Measurements from ENCODE around the gene RBMS3. TPM values are rescaled to one million over a fixed set of nuclear protein-coding genes. Genes with fewer than 3 reads are reported as not detected.

RBMS3 gene
- total and polyA plus RNA-seq, 2 of the 8 experiments (the other 6 are each of a cell fraction or from before 2014, with no cell fraction given): 3.7 to 6.9 TPM

GRCh38 chr3:29277249-29277648, 3.6 kb upstream of the RBMS3 start (continued):
- TF ChIP-seq, protein P1, sequence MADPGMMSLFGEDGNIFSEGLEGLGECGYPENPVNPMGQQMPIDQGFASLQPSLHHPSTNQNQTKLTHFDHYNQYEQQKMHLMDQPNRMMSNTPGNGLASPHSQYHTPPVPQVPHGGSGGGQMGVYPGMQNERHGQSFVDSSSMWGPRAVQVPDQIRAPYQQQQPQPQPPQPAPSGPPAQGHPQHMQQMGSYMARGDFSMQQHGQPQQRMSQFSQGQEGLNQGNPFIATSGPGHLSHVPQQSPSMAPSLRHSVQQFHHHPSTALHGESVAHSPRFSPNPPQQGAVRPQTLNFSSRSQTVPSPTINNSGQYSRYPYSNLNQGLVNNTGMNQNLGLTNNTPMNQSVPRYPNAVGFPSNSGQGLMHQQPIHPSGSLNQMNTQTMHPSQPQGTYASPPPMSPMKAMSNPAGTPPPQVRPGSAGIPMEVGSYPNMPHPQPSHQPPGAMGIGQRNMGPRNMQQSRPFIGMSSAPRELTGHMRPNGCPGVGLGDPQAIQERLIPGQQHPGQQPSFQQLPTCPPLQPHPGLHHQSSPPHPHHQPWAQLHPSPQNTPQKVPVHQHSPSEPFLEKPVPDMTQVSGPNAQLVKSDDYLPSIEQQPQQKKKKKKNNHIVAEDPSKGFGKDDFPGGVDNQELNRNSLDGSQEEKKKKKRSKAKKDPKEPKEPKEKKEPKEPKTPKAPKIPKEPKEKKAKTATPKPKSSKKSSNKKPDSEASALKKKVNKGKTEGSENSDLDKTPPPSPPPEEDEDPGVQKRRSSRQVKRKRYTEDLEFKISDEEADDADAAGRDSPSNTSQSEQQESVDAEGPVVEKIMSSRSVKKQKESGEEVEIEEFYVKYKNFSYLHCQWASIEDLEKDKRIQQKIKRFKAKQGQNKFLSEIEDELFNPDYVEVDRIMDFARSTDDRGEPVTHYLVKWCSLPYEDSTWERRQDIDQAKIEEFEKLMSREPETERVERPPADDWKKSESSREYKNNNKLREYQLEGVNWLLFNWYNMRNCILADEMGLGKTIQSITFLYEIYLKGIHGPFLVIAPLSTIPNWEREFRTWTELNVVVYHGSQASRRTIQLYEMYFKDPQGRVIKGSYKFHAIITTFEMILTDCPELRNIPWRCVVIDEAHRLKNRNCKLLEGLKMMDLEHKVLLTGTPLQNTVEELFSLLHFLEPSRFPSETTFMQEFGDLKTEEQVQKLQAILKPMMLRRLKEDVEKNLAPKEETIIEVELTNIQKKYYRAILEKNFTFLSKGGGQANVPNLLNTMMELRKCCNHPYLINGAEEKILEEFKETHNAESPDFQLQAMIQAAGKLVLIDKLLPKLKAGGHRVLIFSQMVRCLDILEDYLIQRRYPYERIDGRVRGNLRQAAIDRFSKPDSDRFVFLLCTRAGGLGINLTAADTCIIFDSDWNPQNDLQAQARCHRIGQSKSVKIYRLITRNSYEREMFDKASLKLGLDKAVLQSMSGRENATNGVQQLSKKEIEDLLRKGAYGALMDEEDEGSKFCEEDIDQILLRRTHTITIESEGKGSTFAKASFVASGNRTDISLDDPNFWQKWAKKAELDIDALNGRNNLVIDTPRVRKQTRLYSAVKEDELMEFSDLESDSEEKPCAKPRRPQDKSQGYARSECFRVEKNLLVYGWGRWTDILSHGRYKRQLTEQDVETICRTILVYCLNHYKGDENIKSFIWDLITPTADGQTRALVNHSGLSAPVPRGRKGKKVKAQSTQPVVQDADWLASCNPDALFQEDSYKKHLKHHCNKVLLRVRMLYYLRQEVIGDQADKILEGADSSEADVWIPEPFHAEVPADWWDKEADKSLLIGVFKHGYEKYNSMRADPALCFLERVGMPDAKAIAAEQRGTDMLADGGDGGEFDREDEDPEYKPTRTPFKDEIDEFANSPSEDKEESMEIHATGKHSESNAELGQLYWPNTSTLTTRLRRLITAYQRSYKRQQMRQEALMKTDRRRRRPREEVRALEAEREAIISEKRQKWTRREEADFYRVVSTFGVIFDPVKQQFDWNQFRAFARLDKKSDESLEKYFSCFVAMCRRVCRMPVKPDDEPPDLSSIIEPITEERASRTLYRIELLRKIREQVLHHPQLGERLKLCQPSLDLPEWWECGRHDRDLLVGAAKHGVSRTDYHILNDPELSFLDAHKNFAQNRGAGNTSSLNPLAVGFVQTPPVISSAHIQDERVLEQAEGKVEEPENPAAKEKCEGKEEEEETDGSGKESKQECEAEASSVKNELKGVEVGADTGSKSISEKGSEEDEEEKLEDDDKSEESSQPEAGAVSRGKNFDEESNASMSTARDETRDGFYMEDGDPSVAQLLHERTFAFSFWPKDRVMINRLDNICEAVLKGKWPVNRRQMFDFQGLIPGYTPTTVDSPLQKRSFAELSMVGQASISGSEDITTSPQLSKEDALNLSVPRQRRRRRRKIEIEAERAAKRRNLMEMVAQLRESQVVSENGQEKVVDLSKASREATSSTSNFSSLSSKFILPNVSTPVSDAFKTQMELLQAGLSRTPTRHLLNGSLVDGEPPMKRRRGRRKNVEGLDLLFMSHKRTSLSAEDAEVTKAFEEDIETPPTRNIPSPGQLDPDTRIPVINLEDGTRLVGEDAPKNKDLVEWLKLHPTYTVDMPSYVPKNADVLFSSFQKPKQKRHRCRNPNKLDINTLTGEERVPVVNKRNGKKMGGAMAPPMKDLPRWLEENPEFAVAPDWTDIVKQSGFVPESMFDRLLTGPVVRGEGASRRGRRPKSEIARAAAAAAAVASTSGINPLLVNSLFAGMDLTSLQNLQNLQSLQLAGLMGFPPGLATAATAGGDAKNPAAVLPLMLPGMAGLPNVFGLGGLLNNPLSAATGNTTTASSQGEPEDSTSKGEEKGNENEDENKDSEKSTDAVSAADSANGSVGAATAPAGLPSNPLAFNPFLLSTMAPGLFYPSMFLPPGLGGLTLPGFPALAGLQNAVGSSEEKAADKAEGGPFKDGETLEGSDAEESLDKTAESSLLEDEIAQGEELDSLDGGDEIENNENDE (IDR thresholded peaks at IDR 0.05; ENCODE audit: insufficient replicate concordance, low read length): no peak
- TF ChIP-seq RXRA (IDR thresholded peaks at IDR 0.05; ENCODE audit: insufficient read depth, low read depth, low read length) (no peak), MAX (IDR thresholded peaks at IDR 0.05) (no peak), CEBPB (IDR thresholded peaks at IDR 0.05; ENCODE audit: low read depth, low read length) (no peak), RFX5 (IDR thresholded peaks at IDR 0.05; ENCODE audit: borderline replicate concordance, low read depth, low read length) (no peak)
